ENCODE measurements around the gene RPS6KB2. TPM values are rescaled to one million over a fixed set of nuclear protein-coding genes. Genes with fewer than 3 reads are reported as not detected.
A peak's percentile ranks its signal among the peaks of the same experiment; 100 is the strongest.
"Not testable (repeated sequence)": the region's sequence is repeated elsewhere in the genome, so short reads cannot be mapped to it uniquely, and the experiment has no call there.

The RPS6KB2 gene
- total and polyA plus RNA-seq, 2 donors (not counting 1 experiment from before 2014, with no cell fraction given): 81.8 to 131 TPM

- peaks cover 57 to 79% of the 10 kb centered on the region in 2 donors for H3K4me1 ChIP-seq (ENCODE audit: control insufficient read depth in 2 of 2, insufficient read depth in 2 of 2, low read length in 2 of 2)
- WGBS (ENCODE audit: insufficient coverage): under 1% methylated on average over 57 of the region's 73 CpGs
- ChIA-PET POLR2A (interaction anchor here (0.8 to 6.8 kb wide), 30 partner anchors 8 to 229 kb away, joined by 3 to 195 read pairs (median 6); partner anchors contain the start of genes AIP, CARNS1, CDK2AP2 and CLCF1), CTCF (interaction anchor here (0.6 to 5.7 kb wide), 36 partner anchors 10 to 306 kb away, joined by 3 to 121 read pairs (median 6); partner anchors contain the start of genes AIP, CDK2AP2, NUDT8 and PITPNM1)
- no peaks in the 10 kb centered on the region for H3K27me3 Mint-ChIP-seq
- H3K27ac ChIP-seq (ENCODE audit: low read length in 2 of 2): peak within 1 kb of the TSS; percentile 70 to 83
- intact Hi-C loops (cut with micrococcal nuclease): loop anchor here (1.0 to 10.0 kb wide), 6 partner anchors 10 to 205 kb away; partner anchors contain the start of genes GSTP1, NDUFV1, RAD9A and TMEM134
- H3K4me3 ChIP-seq (ENCODE audit: control extremely low read depth in 1 of 5, extremely low read depth in 1 of 5, insufficient read depth in 1 of 5, low read depth in 2 of 5, low read length in 4 of 5): peak within 1 kb of the TSS; percentile 65 to 92 (median 85)
- peaks cover 2 to 58% of the 10 kb centered on the region in 2 experiments for H3K36me3 ChIP-seq (replicated peaks in 1 of 2; ENCODE audit: control extremely low read depth in 1 of 2, control insufficient read depth in 1 of 2, extremely low read depth in 1 of 2, insufficient read depth in 2 of 2, low read length in 1 of 2)
- peak within 1 kb of the TSS; percentile 89 for H3K9ac ChIP-seq (ENCODE audit: low read length)
- ATAC-seq (ENCODE audit: low read depth) (peak; percentile 72), DNase-seq (peak; percentile 93)
- peaks cover 67% of the 10 kb centered on the region for H3K4me1 Mint-ChIP-seq
- H2AFZ ChIP-seq (ENCODE audit: insufficient read depth, low read depth, low read length, poor library complexity, severe bottlenecking): peak within 1 kb of the TSS; percentile 73
- H3K4me3 Mint-ChIP-seq: peak within 1 kb of the TSS; percentile 87
- H3K27me3 ChIP-seq (replicated peaks in 1 of 4; ENCODE audit: control extremely low read depth in 1 of 4, control insufficient read depth in 3 of 4, insufficient read depth in 4 of 4, low read length in 3 of 4): no peaks in the 10 kb centered on the region
- peaks cover 0 to 2% (median 0%) of the 10 kb centered on the region in 3 donors for H3K9me3 ChIP-seq (ENCODE audit: control extremely low read depth in 1 of 3, control insufficient read depth in 2 of 3, insufficient read depth in 1 of 3, low read length in 2 of 3)
- peaks cover 86% of the 10 kb centered on the region for H3K79me2 ChIP-seq (ENCODE audit: control insufficient read depth, insufficient read depth, low read length)
- no peaks in the 10 kb centered on the region for H3K9me3 Mint-ChIP-seq (ENCODE audit: insufficient read depth)
- H3K4me2 ChIP-seq (replicated peaks; ENCODE audit: low read depth, low read length, poor library complexity, severe bottlenecking): peak within 1 kb of the TSS; percentile 97
- peak within 1 kb of the TSS; percentile 95 for H3K27ac Mint-ChIP-seq
- H4K20me1 ChIP-seq (ENCODE audit: control insufficient read depth, insufficient read depth, low read length, poor library complexity, severe bottlenecking): peaks cover 77% of the 10 kb centered on the region
- TF ChIP-seq EZH2 (IDR thresholded peaks at IDR 0.05; ENCODE audit: borderline replicate concordance, insufficient read depth, low read depth, low read length, poor library complexity, severe bottlenecking): no peak
- TF ChIP-seq CTCF (IDR thresholded peaks at IDR 0.05): peak; percentile 70
These were observed 26.7 kb upstream of the RPS6KB2 start, which contains the start of gene PPP1CA for GRCh38 chr11:67401495-67402191. Gene PPP1CA (minus strand): TSS chr11:67401858. CDS start chr11:67401782, 76 bp downstream.

GRCh38 chr11:67402192-67402839, 26.0 kb upstream of the RPS6KB2 start:
- H3K36me3 ChIP-seq (replicated peaks in 1 of 2; ENCODE audit: control extremely low read depth in 1 of 2, control insufficient read depth in 1 of 2, extremely low read depth in 1 of 2, insufficient read depth in 2 of 2, low read length in 1 of 2): peaks cover 2 to 59% of the 10 kb centered on the region in 2 experiments
- POLR2A ChIA-PET: interaction anchor here (0.8 to 6.8 kb wide), 26 partner anchors 9 to 212 kb away, joined by 3 to 195 read pairs (median 8); partner anchors contain the start of genes AIP, CARNS1, CDK2AP2 and CLCF1
- H3K27ac ChIP-seq (ENCODE audit: low read length in 2 of 2): peak overlapping the region; percentile 70 to 83
- H3K4me1 ChIP-seq (ENCODE audit: control insufficient read depth in 2 of 2, insufficient read depth in 2 of 2, low read length in 2 of 2): peaks cover 59 to 79% of the 10 kb centered on the region in 2 donors
- Mint-ChIP-seq H3K4me1 (peaks cover 69% of the 10 kb centered on the region), H3K4me3 (peak overlapping the region; percentile 84), H3K27ac (peak overlapping the region; percentile 95)
- H3K4me3 ChIP-seq (ENCODE audit: control extremely low read depth in 1 of 5, extremely low read depth in 1 of 5, insufficient read depth in 1 of 5, low read depth in 2 of 5, low read length in 4 of 5): peak overlapping the region; percentile 40 to 81 (median 61)
- peaks cover 77% of the 10 kb centered on the region for H4K20me1 ChIP-seq (ENCODE audit: control insufficient read depth, insufficient read depth, low read length, poor library complexity, severe bottlenecking)
- H3K9ac ChIP-seq (ENCODE audit: low read length): peak overlapping the region; percentile 64
- not testable (repeated sequence) for DNase-seq; ATAC-seq (ENCODE audit: low read depth); H3K27me3 Mint-ChIP-seq; H3K9me3 ChIP-seq (ENCODE audit: control extremely low read depth in 1 of 3, control insufficient read depth in 2 of 3, insufficient read depth in 1 of 3, low read length in 2 of 3); H3K9me3 Mint-ChIP-seq (ENCODE audit: insufficient read depth); H3K27me3 ChIP-seq (replicated peaks in 1 of 4; ENCODE audit: control extremely low read depth in 1 of 4, control insufficient read depth in 3 of 4, insufficient read depth in 4 of 4, low read length in 3 of 4)
- CTCF ChIA-PET: interaction anchor here (0.6 to 5.7 kb wide), 29 partner anchors 10 to 306 kb away, joined by 3 to 121 read pairs (median 7); partner anchors contain the start of genes AIP, CDK2AP2, PITPNM1 and POLD4
- peaks cover 93% of the 10 kb centered on the region for H3K79me2 ChIP-seq (ENCODE audit: control insufficient read depth, insufficient read depth, low read length)
- intact Hi-C loops (cut with micrococcal nuclease): loop anchor here (1.0 to 10.0 kb wide), 2 partner anchors 80 to 182 kb away; partner anchors contain the start of gene GSTP1
- H2AFZ ChIP-seq (ENCODE audit: insufficient read depth, low read depth, low read length, poor library complexity, severe bottlenecking): peak overlapping the region; percentile 34
- H3K4me2 ChIP-seq (replicated peaks; ENCODE audit: low read depth, low read length, poor library complexity, severe bottlenecking): peak overlapping the region; percentile 89
- WGBS (ENCODE audit: insufficient coverage): 36% methylated on average over 13 of the region's 19 CpGs

- H3K27ac ChIP-seq (ENCODE audit: low read length in 2 of 2): peak overlapping the region; percentile 63 to 83
- not testable (repeated sequence) for H3K27me3 Mint-ChIP-seq; H3K9me3 Mint-ChIP-seq (ENCODE audit: insufficient read depth); H2AFZ ChIP-seq (ENCODE audit: insufficient read depth, low read depth, low read length, poor library complexity, severe bottlenecking); H3K9me3 ChIP-seq (ENCODE audit: control extremely low read depth in 1 of 3, control insufficient read depth in 2 of 3, insufficient read depth in 1 of 3, low read length in 2 of 3); ATAC-seq (ENCODE audit: low read depth); DNase-seq; H3K27me3 ChIP-seq (replicated peaks in 1 of 4; ENCODE audit: control extremely low read depth in 1 of 4, control insufficient read depth in 3 of 4, insufficient read depth in 4 of 4, low read length in 3 of 4)
- WGBS (ENCODE audit: insufficient coverage): 76% methylated on average over 6 of the region's 9 CpGs
- H3K27ac Mint-ChIP-seq: peak overlapping the region; percentile 100
- POLR2A ChIA-PET: interaction anchor here (0.6 to 6.8 kb wide), 19 partner anchors 10 to 104 kb away, joined by 3 to 195 read pairs (median 8); partner anchors contain the start of genes AIP, CARNS1, CDK2AP2 and CLCF1
- intact Hi-C loops (cut with micrococcal nuclease): loop anchor here (1.0 to 10.0 kb wide), 5 partner anchors 18 to 182 kb away; partner anchors contain the start of genes GSTP1, PTPRCAP and RPS6KB2
- H3K9ac ChIP-seq (ENCODE audit: low read length): peak overlapping the region; percentile 89
- H4K20me1 ChIP-seq (ENCODE audit: control insufficient read depth, insufficient read depth, low read length, poor library complexity, severe bottlenecking): peaks cover 77% of the 10 kb centered on the region
- H3K79me2 ChIP-seq (ENCODE audit: control insufficient read depth, insufficient read depth, low read length): peaks cover 97% of the 10 kb centered on the region
- H3K4me1 Mint-ChIP-seq: peaks cover 69% of the 10 kb centered on the region
- CTCF ChIA-PET: interaction anchor here (0.7 to 5.7 kb wide), 15 partner anchors 10 to 110 kb away, joined by 3 to 121 read pairs (median 16); partner anchors contain the start of genes AIP, PITPNM1, POLD4 and PTPRCAP
- H3K4me1 ChIP-seq (ENCODE audit: control insufficient read depth in 2 of 2, insufficient read depth in 2 of 2, low read length in 2 of 2): peaks cover 67 to 80% of the 10 kb centered on the region in 2 donors
- peak overlapping the region; percentile 93 for H3K4me3 Mint-ChIP-seq
- peak overlapping the region; percentile 89 for H3K4me2 ChIP-seq (replicated peaks; ENCODE audit: low read depth, low read length, poor library complexity, severe bottlenecking)
- H3K36me3 ChIP-seq (replicated peaks in 1 of 2; ENCODE audit: control extremely low read depth in 1 of 2, control insufficient read depth in 1 of 2, extremely low read depth in 1 of 2, insufficient read depth in 2 of 2, low read length in 1 of 2): peaks cover 2 to 59% of the 10 kb centered on the region in 2 experiments
- peak overlapping the region in 4 of 5 experiments; percentile 92 to 99 (median 98) for H3K4me3 ChIP-seq (ENCODE audit: control extremely low read depth in 1 of 5, extremely low read depth in 1 of 5, insufficient read depth in 1 of 5, low read depth in 2 of 5, low read length in 4 of 5)
These were observed 25.2 kb upstream of the RPS6KB2 start for GRCh38 chr11:67403085-67403484.
